ENCODE results near the gene RCSD1. TPM values are rescaled to one million over a fixed set of nuclear protein-coding genes. Genes with fewer than 3 reads are reported as not detected.

RCSD1 gene
- total and polyA plus RNA-seq, 8 donors: 6.0 to 43.7 (median 19.7) TPM

- 55 to 79% (median 62%) methylated on average over 2 of the region's 2 CpGs for WGBS, 5 donors
Measured at GRCh38 chr1:167704715-167705114, 74.7 kb downstream of the RCSD1 start.

GRCh38 chr1:167705250-167705649 lies 75.2 kb downstream of the RCSD1 start:
- DNase-seq: no peak
- WGBS, 5 donors: 53 to 70% (median 56%) methylated on average over 6 of the region's 6 CpGs
- Histone ChIP-seq H3K27me3 (no peaks in the 10 kb centered on the region), H3K9me3 (no peaks in the 10 kb centered on the region), H3K4me3 (no peak overlapping the region), H3K27ac (no peak overlapping the region), H3K4me1 (no peaks in the 10 kb centered on the region), H3K36me3 (peaks cover 0 to 43% (median 35%) of the 10 kb centered on the region in 4 donors)
- TF ChIP-seq EP300 (IDR thresholded peaks at IDR 0.05): no peak
- TF ChIP-seq CTCF (IDR thresholded peaks at IDR 0.05): no peak
- TF ChIP-seq POLR2A (IDR thresholded peaks at IDR 0.05): no peak
- TF ChIP-seq POLR2AphosphoS5 (IDR thresholded peaks at IDR 0.05): no peak
- intact Hi-C loops (cut with DNase I; ENCODE audit: low total_unique reads): no loop called here

More at GRCh38 chr1:167704715-167705114, 74.7 kb downstream of the RCSD1 start:
- Histone ChIP-seq H3K4me3 (no peak overlapping the region), H3K36me3 (peaks cover 0 to 46% (median 41%) of the 10 kb centered on the region in 4 donors), H3K4me1 (no peaks in the 10 kb centered on the region), H3K9me3 (no peaks in the 10 kb centered on the region), H3K27ac (no peak overlapping the region), H3K27me3 (no peaks in the 10 kb centered on the region)
- TF ChIP-seq CTCF (IDR thresholded peaks at IDR 0.05) (no peak), POLR2AphosphoS5 (IDR thresholded peaks at IDR 0.05) (no peak), EP300 (IDR thresholded peaks at IDR 0.05) (no peak), POLR2A (IDR thresholded peaks at IDR 0.05) (no peak)
- no peak for DNase-seq
- intact Hi-C loops (cut with DNase I; ENCODE audit: low total_unique reads): no loop called here

GRCh38 chr1:167706363-167706762 lies 76.3 kb downstream of the RCSD1 start:
- WGBS, 5 donors: 83 to 94% (median 90%) methylated on average over 2 of the region's 2 CpGs
- no peaks in the 10 kb centered on the region for H3K9me3 ChIP-seq
- DNase-seq: no peak
- no peaks in the 10 kb centered on the region for H3K27me3 ChIP-seq
- no peak overlapping the region for H3K27ac ChIP-seq
- TF ChIP-seq CTCF (IDR thresholded peaks at IDR 0.05) (no peak), EP300 (IDR thresholded peaks at IDR 0.05) (no peak), POLR2AphosphoS5 (IDR thresholded peaks at IDR 0.05) (no peak), POLR2A (IDR thresholded peaks at IDR 0.05) (no peak)
- peaks cover 0 to 38% (median 29%) of the 10 kb centered on the region in 4 donors for H3K36me3 ChIP-seq
- H3K4me1 ChIP-seq: no peaks in the 10 kb centered on the region
- intact Hi-C loops (cut with DNase I; ENCODE audit: low total_unique reads): no loop called here
- H3K4me3 ChIP-seq: no peak overlapping the region

GRCh38 chr1:167706931-167707877 lies 77.2 kb downstream of the RCSD1 start:
- Histone ChIP-seq H3K36me3 (peaks cover 0 to 31% (median 23%) of the 10 kb centered on the region in 4 donors), H3K4me3 (no peak overlapping the region), H3K27ac (no peak overlapping the region), H3K9me3 (no peaks in the 10 kb centered on the region), H3K4me1 (no peaks in the 10 kb centered on the region), H3K27me3 (no peaks in the 10 kb centered on the region)
- WGBS, 5 donors: 76 to 86% (median 85%) methylated on average over 10 of the region's 10 CpGs
- intact Hi-C loops (cut with DNase I; ENCODE audit: low total_unique reads): no loop called here
- no peak for DNase-seq
- no peak for TF ChIP-seq POLR2A (IDR thresholded peaks at IDR 0.05)
- TF ChIP-seq EP300 (IDR thresholded peaks at IDR 0.05): no peak
- TF ChIP-seq CTCF (IDR thresholded peaks at IDR 0.05): no peak
- no peak for TF ChIP-seq POLR2AphosphoS5 (IDR thresholded peaks at IDR 0.05)

Measured in stomach (tissue), 9 donors.